Karpas-422 (cell line): ENCODE data around the gene TLL1. TPM values are rescaled to one million over a fixed set of nuclear protein-coding genes. Genes with fewer than 3 reads are reported as not detected.

Experiments used
- DNase-seq: peaks from one replicate; pipeline ENCODE4 v3.0.0-alpha.2; 2015
- H2AFZ ChIP-seq: fragments of 200-600 bp; sonication (generic); 2 replicates; pipeline ENCODE4 v1.6.1; 2014; ENCODE audit warnings: antibody characterized with exemption, low read length, mixed read lengths
- H3K27ac ChIP-seq: fragments of 200-600 bp; sonication (generic); 2 replicates; pipeline ENCODE4 v1.5.1; 2014; ENCODE audit warnings: mild to moderate bottlenecking, low read length, moderate library complexity
- H3K27me3 ChIP-seq: fragments of 200-600 bp; sonication (generic); 2 replicates; pipeline ENCODE4 v1.6.1; 2014; ENCODE audit warnings: low read length, mixed read lengths
- H3K36me3 ChIP-seq: fragments of 200-600 bp; sonication (generic); 2 replicates; pipeline ENCODE4 v1.6.1; 2014; ENCODE audit warnings: low read length, mixed read lengths; ENCODE audit not compliant: insufficient read depth
- H3K4me1 ChIP-seq: fragments of 200-600 bp; sonication (generic); 2 replicates; pipeline ENCODE4 v1.6.1; 2014; ENCODE audit warnings: mild to moderate bottlenecking, low read length, mixed read lengths
- H3K4me2 ChIP-seq: fragments of 200-600 bp; sonication (generic); 2 replicates; pipeline ENCODE4 v1.6.1; 2014; ENCODE audit warnings: low read length, low read depth, mild to moderate bottlenecking; ENCODE audit not compliant: poor library complexity, severe bottlenecking
- H3K4me3 ChIP-seq: fragments of 200-600 bp; sonication (generic); 2 replicates; pipeline ENCODE4 v1.5.1; 2014; ENCODE audit warnings: mild to moderate bottlenecking, antibody characterized with exemption, low read length, mixed read lengths
- H3K79me2 ChIP-seq: fragments of 200-600 bp; sonication (generic); 2 replicates; pipeline ENCODE4 v1.6.1; 2014; ENCODE audit warnings: mild to moderate bottlenecking, low read length, mixed read lengths
- H3K9ac ChIP-seq: fragments of 200-600 bp; sonication (generic); 2 replicates; pipeline ENCODE4 v1.6.0; 2014; ENCODE audit warnings: low read length
- H3K9me2 ChIP-seq: fragments of 200-600 bp; sonication (generic), shearing (Covaris generic); replicated peaks from 2 replicates; pipeline ENCODE4 v1.6.0; 2014; ENCODE audit warnings: mild to moderate bottlenecking, low read length, moderate library complexity; ENCODE audit not compliant: insufficient read depth
- H3K9me3 ChIP-seq: fragments of 300-700, 200-600 bp; sonication (generic); 2 replicates; pipeline ENCODE4 v1.6.1; 2014; ENCODE audit warnings: low read length, mixed read lengths
- H4K20me1 ChIP-seq: fragments of 200-600 bp; sonication (generic); 2 replicates; pipeline ENCODE4 v1.6.1; 2014; ENCODE audit warnings: mild to moderate bottlenecking, antibody characterized with exemption, low read length, low read depth; ENCODE audit not compliant: insufficient read depth
- total RNA-seq: library from RNA; depleted of rRNA; stranded (reverse); fragments of >200 nt; shearing (Covaris generic); gene quantifications from 2 replicates; pipeline ENCODE4 v1.2.3, GENCODE V29; 2014; ENCODE audit warnings: low replicate concordance

TLL1 gene
- total RNA-seq, 1 experiment from 2014 or later, result not detected

DNA sequence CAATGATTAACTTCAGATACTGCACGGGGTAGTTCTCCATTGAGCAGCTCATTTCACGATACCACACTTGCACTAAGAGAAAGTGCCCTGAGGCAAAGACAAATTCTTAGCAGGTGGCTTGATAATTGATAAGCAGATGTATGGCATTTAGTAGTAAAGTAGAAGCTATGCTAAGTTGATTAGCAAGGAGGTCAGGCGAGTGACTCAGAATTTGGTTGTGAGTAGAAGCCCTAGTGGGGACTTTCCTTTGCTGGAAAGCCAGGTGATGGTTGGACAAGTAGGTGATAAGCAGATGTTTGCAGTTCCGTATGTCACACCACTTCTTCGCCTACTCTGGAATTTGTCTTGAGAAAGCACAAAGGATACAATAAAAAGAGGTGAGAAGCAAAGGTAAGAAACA is 58.7 kb downstream of the TLL1 start:
- no peak overlapping the region for H3K4me2 ChIP-seq
- no peaks in the 10 kb centered on the region for H4K20me1 ChIP-seq
- no peak overlapping the region for H3K9ac ChIP-seq
- no peaks in the 10 kb centered on the region for H3K9me3 ChIP-seq
- no peaks in the 10 kb centered on the region for H3K9me2 ChIP-seq
- H3K27me3 ChIP-seq, result no peaks in the 10 kb centered on the region
- H3K36me3 ChIP-seq, result no peaks in the 10 kb centered on the region
- no peaks in the 10 kb centered on the region for H3K4me1 ChIP-seq
- no peak for DNase-seq
- H2AFZ ChIP-seq, result no peak overlapping the region
- no peak overlapping the region for H3K4me3 ChIP-seq
- H3K79me2 ChIP-seq, result no peaks in the 10 kb centered on the region
- H3K27ac ChIP-seq, result no peak overlapping the region

- Histone ChIP-seq H3K9ac (no peak overlapping the region), H3K4me3 (no peak overlapping the region), H2AFZ (no peak overlapping the region), H3K4me2 (no peak overlapping the region), H3K79me2 (no peaks in the 10 kb centered on the region), H3K27me3 (no peaks in the 10 kb centered on the region), H3K9me2 (no peaks in the 10 kb centered on the region), H3K9me3 (peaks cover 8% of the 10 kb centered on the region; the same call in 1 of the 2 replicates), H3K4me1 (no peaks in the 10 kb centered on the region), H4K20me1 (no peaks in the 10 kb centered on the region), H3K36me3 (no peaks in the 10 kb centered on the region), H3K27ac (no peak overlapping the region)
- DNase-seq, result no peak
Observed at GRCh38 chr4:165944900-165945299, 71.9 kb downstream of the TLL1 start.

DNA sequence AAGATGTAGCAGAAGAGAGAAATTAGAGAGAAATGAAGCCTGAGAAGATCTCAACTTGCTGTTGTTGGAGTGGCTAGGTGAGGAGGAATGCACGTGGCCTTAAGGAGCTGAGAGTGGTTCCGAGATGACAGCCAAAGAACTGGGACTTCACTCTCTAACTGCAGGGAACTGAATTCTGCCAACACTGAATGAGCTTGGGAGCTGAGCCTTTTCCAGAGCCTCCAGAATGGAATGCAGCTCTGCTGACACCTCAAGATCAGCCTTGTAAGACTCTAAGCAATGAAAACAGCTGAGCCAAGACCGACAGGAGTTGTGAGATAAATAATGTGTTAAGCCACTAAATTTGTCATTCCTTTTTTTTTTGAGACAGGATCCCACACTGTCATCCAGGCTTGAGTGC is 73.0 kb downstream of the TLL1 start:
- Histone ChIP-seq H3K9me2 (no peaks in the 10 kb centered on the region), H3K27me3 (no peaks in the 10 kb centered on the region), H3K4me1 (no peaks in the 10 kb centered on the region), H3K9me3 (peaks cover 8% of the 10 kb centered on the region; the same call in 1 of the 2 replicates), H3K27ac (no peak overlapping the region), H3K4me2 (no peak overlapping the region), H3K79me2 (no peaks in the 10 kb centered on the region), H4K20me1 (no peaks in the 10 kb centered on the region), H3K4me3 (no peak overlapping the region), H2AFZ (no peak overlapping the region), H3K9ac (no peak overlapping the region), H3K36me3 (no peaks in the 10 kb centered on the region)
- no peak for DNase-seq

DNA sequence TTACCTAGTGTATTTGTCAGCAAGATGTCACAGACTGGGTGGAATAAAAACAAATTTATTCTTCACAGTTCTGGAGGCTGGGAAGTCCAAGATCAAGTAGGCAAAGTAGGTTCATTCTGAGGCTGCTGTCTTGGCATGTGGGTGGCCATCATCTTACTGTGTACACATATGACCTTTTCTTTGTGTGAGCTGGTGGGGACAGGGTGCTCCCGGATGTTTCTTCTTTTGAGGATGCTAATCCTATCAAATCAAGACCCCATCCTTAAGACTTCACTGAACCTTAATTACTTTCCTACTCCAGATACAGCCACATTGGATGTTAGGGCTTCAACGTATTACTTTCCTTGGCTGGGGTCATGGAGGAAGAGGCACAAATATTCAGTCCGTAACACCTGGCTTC is 74.0 kb downstream of the TLL1 start:
- no peak overlapping the region for H3K9ac ChIP-seq
- no peaks in the 10 kb centered on the region for H3K9me2 ChIP-seq
- no peak overlapping the region for H3K27ac ChIP-seq
- H3K79me2 ChIP-seq, result no peaks in the 10 kb centered on the region
- H3K9me3 ChIP-seq, result peaks cover 7% of the 10 kb centered on the region; the same call in 1 of the 2 replicates
- no peak overlapping the region for H3K4me2 ChIP-seq
- H3K4me1 ChIP-seq, result no peaks in the 10 kb centered on the region
- H2AFZ ChIP-seq, result no peak overlapping the region
- no peaks in the 10 kb centered on the region for H3K36me3 ChIP-seq
- no peak overlapping the region for H3K4me3 ChIP-seq
- H3K27me3 ChIP-seq, result no peaks in the 10 kb centered on the region
- H4K20me1 ChIP-seq, result no peaks in the 10 kb centered on the region
- no peak for DNase-seq

DNA sequence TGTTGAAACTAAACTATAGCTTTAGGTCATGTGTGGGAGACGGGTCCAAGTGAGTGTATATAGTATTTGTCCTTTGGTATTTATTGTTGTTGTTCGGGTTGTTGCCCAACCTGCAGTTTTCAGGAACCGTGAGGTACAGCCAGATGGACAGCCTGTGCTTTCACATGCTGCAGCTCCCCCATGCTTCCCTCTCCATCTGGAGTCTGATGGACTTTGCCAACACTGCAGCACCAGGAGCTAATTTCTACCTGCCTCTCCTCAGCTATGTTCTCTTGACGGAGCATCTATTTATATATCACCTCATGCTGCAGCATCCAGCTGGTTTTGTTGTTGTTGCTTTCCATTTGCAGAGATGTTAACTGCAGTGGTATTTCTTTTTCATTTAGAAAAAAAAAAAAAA is 80.1 kb downstream of the TLL1 start:
- Histone ChIP-seq H3K79me2 (no peaks in the 10 kb centered on the region), H3K9me2 (no peaks in the 10 kb centered on the region), H3K4me1 (no peaks in the 10 kb centered on the region), H3K4me3 (no peak overlapping the region), H3K9me3 (peaks cover 12% of the 10 kb centered on the region; the same call in 1 of the 2 replicates), H3K36me3 (no peaks in the 10 kb centered on the region), H3K9ac (no peak overlapping the region), H4K20me1 (no peaks in the 10 kb centered on the region), H3K4me2 (no peak overlapping the region), H3K27me3 (no peaks in the 10 kb centered on the region), H3K27ac (no peak overlapping the region), H2AFZ (no peak overlapping the region)
- no peak for DNase-seq

- no peaks in the 10 kb centered on the region for H3K36me3 ChIP-seq
- no peak overlapping the region for H3K27ac ChIP-seq
- H3K4me2 ChIP-seq, result no peak overlapping the region
- no peaks in the 10 kb centered on the region for H4K20me1 ChIP-seq
- no peaks in the 10 kb centered on the region for H3K4me1 ChIP-seq
- DNase-seq, result no peak
- no peak overlapping the region for H3K4me3 ChIP-seq
- no peaks in the 10 kb centered on the region for H3K79me2 ChIP-seq
- no peak overlapping the region for H2AFZ ChIP-seq
- no peaks in the 10 kb centered on the region for H3K9me2 ChIP-seq
- no peak overlapping the region for H3K9ac ChIP-seq
- H3K27me3 ChIP-seq, result no peaks in the 10 kb centered on the region
- peaks cover 5% of the 10 kb centered on the region; the same call in 1 of the 2 replicates for H3K9me3 ChIP-seq
Observed at GRCh38 chr4:165963621-165964020, 90.6 kb downstream of the TLL1 start.

DNA sequence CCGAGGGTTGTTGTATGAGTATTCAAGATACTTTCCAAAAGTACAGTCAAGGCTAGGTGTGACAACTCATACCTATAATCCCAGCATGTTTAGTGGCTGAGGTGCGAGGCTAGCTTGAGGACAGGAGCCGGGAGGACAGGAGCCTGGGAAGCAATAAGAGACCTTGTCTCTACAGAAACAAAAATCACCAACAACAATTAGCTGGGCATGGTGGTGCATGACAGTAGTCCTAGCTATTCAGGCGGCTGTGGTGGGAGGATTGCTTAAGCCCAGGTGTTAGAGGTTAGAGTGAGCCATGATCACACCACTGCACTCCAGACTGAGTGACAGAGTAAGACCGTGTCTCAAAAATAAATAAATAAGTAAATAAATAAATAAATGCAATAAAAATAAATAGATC is 91.6 kb downstream of the TLL1 start:
- no peak overlapping the region for H3K27ac ChIP-seq
- H4K20me1 ChIP-seq, result no peaks in the 10 kb centered on the region
- H3K9ac ChIP-seq, result no peak overlapping the region
- H3K9me2 ChIP-seq, result no peaks in the 10 kb centered on the region
- H3K4me1 ChIP-seq, result no peaks in the 10 kb centered on the region
- H3K4me3 ChIP-seq, result no peak overlapping the region
- no peaks in the 10 kb centered on the region for H3K27me3 ChIP-seq
- H2AFZ ChIP-seq, result no peak overlapping the region
- peaks cover 3% of the 10 kb centered on the region; the same call in 1 of the 2 replicates for H3K9me3 ChIP-seq
- H3K36me3 ChIP-seq, result no peaks in the 10 kb centered on the region
- no peaks in the 10 kb centered on the region for H3K79me2 ChIP-seq
- no peak overlapping the region for H3K4me2 ChIP-seq
- no peak for DNase-seq

DNA sequence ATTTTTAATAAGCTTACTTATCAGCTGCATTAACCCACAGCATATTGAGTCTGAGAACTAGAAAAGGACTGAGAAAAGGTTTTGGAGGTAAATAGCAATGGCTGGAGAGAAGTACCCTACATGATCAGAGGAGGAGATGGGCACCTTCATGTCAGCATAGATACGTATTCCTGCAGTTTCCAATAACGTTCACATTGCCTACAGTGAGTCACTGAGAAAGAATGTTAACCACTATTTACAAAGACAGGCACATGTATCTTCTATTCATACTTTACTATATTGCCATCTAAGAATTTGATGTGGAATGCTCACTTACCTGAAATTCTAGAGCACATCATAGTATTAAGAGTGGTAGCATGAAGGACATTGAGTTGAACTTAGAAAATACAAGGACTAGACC is 92.5 kb downstream of the TLL1 start:
- Histone ChIP-seq H3K9me2 (no peaks in the 10 kb centered on the region), H4K20me1 (no peaks in the 10 kb centered on the region), H3K4me2 (no peak overlapping the region), H3K27ac (no peak overlapping the region), H3K79me2 (no peaks in the 10 kb centered on the region), H3K9ac (no peak overlapping the region), H3K9me3 (no peaks in the 10 kb centered on the region; the same call in 1 of the 2 replicates), H3K36me3 (no peaks in the 10 kb centered on the region), H2AFZ (no peak overlapping the region), H3K27me3 (no peaks in the 10 kb centered on the region), H3K4me1 (no peaks in the 10 kb centered on the region), H3K4me3 (no peak overlapping the region)
- no peak for DNase-seq

DNA sequence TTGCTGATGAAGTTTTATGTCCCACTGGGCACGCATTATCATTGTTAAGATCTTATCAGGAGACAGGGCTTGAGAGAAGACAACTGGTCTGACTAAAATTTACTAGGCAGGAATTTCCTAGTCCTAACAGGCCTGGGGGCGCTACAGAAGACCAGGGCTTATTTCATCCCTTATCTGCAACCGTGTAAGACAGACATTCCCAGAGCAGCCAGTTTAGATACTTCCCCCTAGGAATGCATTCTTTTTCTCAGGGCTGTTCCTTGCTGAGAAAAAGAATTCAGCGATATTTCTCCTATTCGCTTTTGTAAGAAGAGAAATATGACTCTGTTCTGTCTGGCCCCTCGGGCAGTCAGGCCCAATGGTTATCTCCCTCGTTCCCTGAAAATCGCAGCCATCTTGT is 93.8 kb downstream of the TLL1 start:
- no peaks in the 10 kb centered on the region for H3K9me2 ChIP-seq
- H3K36me3 ChIP-seq, result no peaks in the 10 kb centered on the region
- H4K20me1 ChIP-seq, result no peaks in the 10 kb centered on the region
- no peaks in the 10 kb centered on the region; the same call in 1 of the 2 replicates for H3K9me3 ChIP-seq
- H3K9ac ChIP-seq, result no peak overlapping the region
- no peak for DNase-seq
- no peak overlapping the region for H3K4me3 ChIP-seq
- no peaks in the 10 kb centered on the region for H3K4me1 ChIP-seq
- H3K4me2 ChIP-seq, result no peak overlapping the region
- no peaks in the 10 kb centered on the region for H3K27me3 ChIP-seq
- H3K79me2 ChIP-seq, result no peaks in the 10 kb centered on the region
- H3K27ac ChIP-seq, result no peak overlapping the region
- H2AFZ ChIP-seq, result no peak overlapping the region
